A673 (cell line): Measurements from ENCODE around the gene HCLS1. TPM values are rescaled to one million over a fixed set of nuclear protein-coding genes. Genes with fewer than 3 reads are reported as not detected.
A peak's percentile ranks its signal among the peaks of the same experiment; 100 is the strongest.

Source experiments
- BruUV-seq: library from RNA; stranded (reverse); fragments of 400-500 nt; replicated peaks from 2 replicates; lab custom pipeline; 2021; lab: Mats Ljungman, UMichigan
- CTCF ChIA-PET: fragments of 300-600 bp; sonication (Branson Sonifier 250); formaldehyde crosslinking; loops from one replicate; lab custom pipeline; 2022; ENCODE audit warnings: antibody characterized with exemption; lab: Charles Lee
- POLR2A ChIA-PET: fragments of 300-600 bp; sonication (Branson Sonifier 250); formaldehyde crosslinking; loops from one replicate; lab custom pipeline; 2022; ENCODE audit warnings: antibody characterized with exemption; ENCODE audit not compliant: low non-redundant PET; lab: Charles Lee
- DNase-seq: peaks from one replicate; pipeline ENCODE4 v3.0.0-alpha.2; 2015; ENCODE audit warnings: low spot score
- H3K27ac ChIP-seq: fragments of 200-600 bp; sonication (generic); 2 replicates; pipeline ENCODE4 v1.5.1; 2016; ENCODE audit warnings: mixed run types, low read depth, mild to moderate bottlenecking, mixed read lengths, antibody characterized with exemption, low read length; ENCODE audit not compliant: poor library complexity, severe bottlenecking
- H3K27me3 ChIP-seq: fragments of 200-600 bp; sonication (generic); replicated peaks from 2 replicates; pipeline ENCODE4 v1.6.1; 2017; ENCODE audit warnings: mixed run types, low read depth, mild to moderate bottlenecking, mixed read lengths, antibody characterized with exemption, low read length; ENCODE audit not compliant: insufficient read depth, poor library complexity
- H3K36me3 ChIP-seq: fragments of 200-600 bp; sonication (generic); 2 replicates; pipeline ENCODE4 v1.6.1; 2016; ENCODE audit warnings: mixed run types, mild to moderate bottlenecking, mixed read lengths, antibody characterized with exemption, low read length; ENCODE audit not compliant: insufficient read depth, poor library complexity, severe bottlenecking
- H3K4me1 ChIP-seq: fragments of 200-600 bp; sonication (generic); 2 replicates; pipeline ENCODE4 v1.6.1; 2017; ENCODE audit warnings: mixed run types, mild to moderate bottlenecking, mixed read lengths, antibody characterized with exemption, low read length; ENCODE audit not compliant: insufficient read depth, poor library complexity, severe bottlenecking
- H3K4me3 ChIP-seq: fragments of 200-600 bp; sonication (generic); 2 replicates; pipeline ENCODE4 v1.5.1; 2016; ENCODE audit warnings: low read depth, mixed run types, mild to moderate bottlenecking, mixed read lengths, low read length; ENCODE audit not compliant: poor library complexity, severe bottlenecking
- H3K9me3 ChIP-seq: fragments of 200-600 bp; sonication (generic); 2 replicates; pipeline ENCODE4 v1.6.1; 2016; ENCODE audit warnings: mixed run types, low read depth, mild to moderate bottlenecking, mixed read lengths, antibody characterized with exemption, low read length; ENCODE audit not compliant: poor library complexity, severe bottlenecking
- EZH2 ChIP-seq: fragments of 200-600 bp; sonication (generic); IDR thresholded peaks from 2 replicates; pipeline ENCODE4 v1.6.1; 2017; ENCODE audit warnings: borderline replicate concordance, low read depth, mild to moderate bottlenecking, mixed read lengths, antibody characterized with exemption, low read length; ENCODE audit not compliant: poor library complexity, severe bottlenecking
- intact Hi-C: fragments of 100-400 bp; cut with micrococcal nuclease; formaldehyde crosslinking; loops from one replicate; pipeline ENCODE4 v1.10.0; 2022; ENCODE audit not compliant: unreplicated experiment
- total RNA-seq: library from RNA; stranded (reverse); gene quantifications from 2 replicates; pipeline ENCODE4 v1.2.3, GENCODE V29; 2021
- TF ChIP-seq, protein P1 (sequence below): fragments of 300-800, 200-600 bp; sonication (generic); conservative IDR thresholded peaks from 2 replicates; pipeline ENCODE4 v1.5.1; 2017; ENCODE audit warnings: low read depth, mild to moderate bottlenecking, antibody characterized with exemption, low read length, moderate library complexity, mixed read lengths

HCLS1 gene
- total RNA-seq, 1 experiment from 2014 or later, result 96.9 TPM

DNA sequence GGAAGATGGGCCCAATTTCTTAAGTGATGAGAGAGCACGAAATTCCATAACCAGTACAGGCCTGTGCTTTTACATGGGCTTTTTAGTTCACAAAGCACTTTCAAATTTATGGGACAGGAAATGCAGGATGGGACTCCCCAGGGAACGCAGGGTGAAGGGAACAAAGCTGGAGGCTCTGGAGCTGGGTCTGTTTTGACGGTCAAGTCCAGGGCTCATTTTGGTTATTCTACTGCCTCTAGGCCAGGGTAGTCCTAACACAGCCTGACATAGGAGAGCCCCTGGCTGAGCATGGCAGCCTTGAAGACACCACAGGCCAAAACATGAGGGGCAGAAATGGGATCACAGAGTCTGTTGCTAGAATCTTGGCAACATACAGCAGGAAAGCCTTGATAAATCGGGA, 33.5 kb downstream of the HCLS1 start:
- no peak for TF ChIP-seq EZH2
- TF ChIP-seq, protein P1, sequence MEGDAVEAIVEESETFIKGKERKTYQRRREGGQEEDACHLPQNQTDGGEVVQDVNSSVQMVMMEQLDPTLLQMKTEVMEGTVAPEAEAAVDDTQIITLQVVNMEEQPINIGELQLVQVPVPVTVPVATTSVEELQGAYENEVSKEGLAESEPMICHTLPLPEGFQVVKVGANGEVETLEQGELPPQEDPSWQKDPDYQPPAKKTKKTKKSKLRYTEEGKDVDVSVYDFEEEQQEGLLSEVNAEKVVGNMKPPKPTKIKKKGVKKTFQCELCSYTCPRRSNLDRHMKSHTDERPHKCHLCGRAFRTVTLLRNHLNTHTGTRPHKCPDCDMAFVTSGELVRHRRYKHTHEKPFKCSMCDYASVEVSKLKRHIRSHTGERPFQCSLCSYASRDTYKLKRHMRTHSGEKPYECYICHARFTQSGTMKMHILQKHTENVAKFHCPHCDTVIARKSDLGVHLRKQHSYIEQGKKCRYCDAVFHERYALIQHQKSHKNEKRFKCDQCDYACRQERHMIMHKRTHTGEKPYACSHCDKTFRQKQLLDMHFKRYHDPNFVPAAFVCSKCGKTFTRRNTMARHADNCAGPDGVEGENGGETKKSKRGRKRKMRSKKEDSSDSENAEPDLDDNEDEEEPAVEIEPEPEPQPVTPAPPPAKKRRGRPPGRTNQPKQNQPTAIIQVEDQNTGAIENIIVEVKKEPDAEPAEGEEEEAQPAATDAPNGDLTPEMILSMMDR, result no peak
- intact Hi-C loops, result no loop called here
- Histone ChIP-seq H3K36me3 (no peaks in the 10 kb centered on the region), H3K4me3 (no peak overlapping the region), H3K9me3 (no peaks in the 10 kb centered on the region), H3K4me1 (no peaks in the 10 kb centered on the region), H3K27ac (no peak overlapping the region), H3K27me3 (no peaks in the 10 kb centered on the region)
- ChIA-PET CTCF (no interaction called here), POLR2A (no interaction called here)
- BruUV-seq, result no TSS peak
- DNase-seq, result peak; percentile 21

DNA sequence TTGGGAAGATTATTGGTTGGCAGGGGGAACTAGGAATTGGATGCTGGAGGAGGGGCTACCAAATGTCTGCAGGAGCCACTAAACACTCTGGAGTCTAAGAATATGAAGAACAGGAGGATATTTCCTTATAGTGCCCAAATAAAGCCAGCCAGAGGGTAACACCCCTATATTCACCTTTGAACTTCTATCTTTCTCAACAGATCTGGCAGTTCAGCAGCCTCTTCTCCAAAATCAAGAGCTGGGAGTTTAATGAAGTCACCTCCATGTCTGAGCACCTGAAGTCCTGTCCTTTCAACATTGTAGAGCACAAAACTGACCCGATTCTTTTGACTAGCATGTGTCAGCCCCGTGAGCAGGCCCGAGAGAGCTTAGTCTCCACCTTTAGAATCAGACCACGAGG, 34.2 kb downstream of the HCLS1 start:
- POLR2A ChIA-PET, result no interaction called here
- DNase-seq, result no peak
- no TSS peak for BruUV-seq

DNA sequence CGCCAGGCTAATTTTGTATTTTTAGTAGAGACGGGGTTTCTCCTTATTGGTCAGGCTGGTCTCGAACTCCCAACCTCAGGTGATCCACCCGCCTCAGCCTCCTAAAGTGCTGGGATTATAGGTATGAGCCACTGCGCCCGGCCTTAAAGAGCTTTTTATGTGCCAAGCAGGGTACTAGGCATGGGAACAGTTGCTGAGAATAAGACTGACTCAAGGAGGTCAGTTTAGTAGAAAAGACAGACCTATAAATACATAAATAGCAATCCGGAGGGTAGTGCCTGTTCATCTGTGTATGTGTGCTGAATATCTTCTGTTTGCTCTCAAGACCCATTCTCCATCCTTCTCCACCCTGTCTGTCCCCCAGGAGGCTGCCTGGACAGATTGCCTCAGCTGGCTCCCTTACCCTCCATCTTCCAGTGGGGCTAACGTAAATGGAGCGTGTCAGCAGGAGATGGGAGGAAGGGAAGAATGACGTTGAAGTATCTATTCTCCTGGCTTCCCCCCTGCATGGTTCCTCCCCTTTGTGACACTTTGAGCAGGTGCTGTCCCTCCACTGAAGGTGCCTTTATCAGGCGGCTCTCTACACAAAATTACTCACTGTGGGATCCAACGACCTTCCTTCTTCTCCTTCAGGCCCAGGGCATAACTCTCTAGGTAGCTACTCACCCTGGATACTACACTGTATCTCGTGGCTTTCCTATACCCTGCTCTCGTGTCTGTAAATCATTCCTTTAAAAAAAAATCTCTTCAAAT, 36.4 kb downstream of the HCLS1 start:
- DNase-seq, result no peak
- no peak for TF ChIP-seq EZH2
- TF ChIP-seq, protein P1, result no peak
- intact Hi-C loops, result no loop called here
- ChIA-PET CTCF (no interaction called here), POLR2A (no interaction called here)
- no peak overlapping the region for H3K4me3 ChIP-seq
- no peak overlapping the region for H3K27ac ChIP-seq
- no peaks in the 10 kb centered on the region for H3K36me3 ChIP-seq
- H3K4me1 ChIP-seq, result no peaks in the 10 kb centered on the region
- no peaks in the 10 kb centered on the region for H3K27me3 ChIP-seq
- BruUV-seq, result no TSS peak
- H3K9me3 ChIP-seq, result no peaks in the 10 kb centered on the region

More for the DNA sequence above, 34.2 kb downstream of the HCLS1 start:
- no peaks in the 10 kb centered on the region for H3K36me3 ChIP-seq
- H3K4me1 ChIP-seq, result no peaks in the 10 kb centered on the region
- intact Hi-C loops, result no loop called here
- no peaks in the 10 kb centered on the region for H3K9me3 ChIP-seq
- no peak overlapping the region for H3K4me3 ChIP-seq
- no peak overlapping the region for H3K27ac ChIP-seq
- no peaks in the 10 kb centered on the region for H3K27me3 ChIP-seq
- TF ChIP-seq, protein P1, result no peak
- TF ChIP-seq EZH2, result no peak
- CTCF ChIA-PET, result no interaction called here
